Hepatocyte (in vitro differentiated cells): ENCODE measurements around the gene SLC37A1. TPM values are rescaled to one million over a fixed set of nuclear protein-coding genes. Genes with fewer than 3 reads are reported as not detected.
A peak's percentile ranks its signal among the peaks of the same experiment; 100 is the strongest.

Experiments used
- DNase-seq: peaks from one replicate; pipeline ENCODE4 v3.0.0-alpha.2; 2016; ENCODE audit warnings: low spot score
- H2AFZ ChIP-seq: fragments of 200-600 bp; sonication (generic); 2 replicates; pipeline ENCODE4 v1.6.0; 2016; ENCODE audit warnings: antibody characterized with exemption, mild to moderate bottlenecking
- H3K27ac ChIP-seq: fragments of 200-600 bp; sonication (generic); 2 replicates; pipeline ENCODE4 v1.5.1; 2016; ENCODE audit warnings: mild to moderate bottlenecking
- H3K27me3 ChIP-seq: fragments of 200-600 bp; sonication (generic); 2 replicates; pipeline ENCODE4 v1.6.1; 2016
- H3K36me3 ChIP-seq: fragments of 200-600 bp; sonication (generic); replicated peaks from 2 replicates; pipeline ENCODE4 v1.5.1; 2016; ENCODE audit warnings: low read depth; ENCODE audit not compliant: insufficient read depth
- H3K4me1 ChIP-seq: fragments of 200-600 bp; sonication (generic); 2 replicates; pipeline ENCODE4 v1.5.1; 2016; ENCODE audit warnings: mild to moderate bottlenecking, moderate library complexity; ENCODE audit not compliant: insufficient read depth
- H3K4me2 ChIP-seq: fragments of 200-600 bp; sonication (generic); 2 replicates; pipeline ENCODE4 v1.6.0; 2016
- H3K4me3 ChIP-seq: fragments of 200-600 bp; sonication (generic); 2 replicates; pipeline ENCODE4 v1.5.1; 2016; ENCODE audit warnings: mild to moderate bottlenecking
- H3K79me2 ChIP-seq: fragments of 200-600 bp; sonication (generic); 2 replicates; pipeline ENCODE4 v1.6.0; 2017; ENCODE audit warnings: mild to moderate bottlenecking
- H3K9me2 ChIP-seq: fragments of 200-600 bp; sonication (generic); replicated peaks from 2 replicates; pipeline ENCODE4 v1.6.0; 2017; ENCODE audit warnings: mild to moderate bottlenecking; ENCODE audit not compliant: insufficient read depth
- H3K9me3 ChIP-seq: fragments of 200-600 bp; sonication (generic); 2 replicates; pipeline ENCODE4 v1.5.1; 2016; ENCODE audit warnings: low read depth, mild to moderate bottlenecking
- H4K20me1 ChIP-seq: fragments of 200-600 bp; sonication (generic); 2 replicates; pipeline ENCODE4 v1.6.0; 2016; ENCODE audit warnings: mild to moderate bottlenecking; ENCODE audit not compliant: insufficient read depth, poor library complexity, severe bottlenecking
- EZH2 ChIP-seq: fragments of 200-600 bp; sonication (generic); IDR thresholded peaks from 2 replicates; pipeline ENCODE4 v1.6.1; 2016; ENCODE audit warnings: antibody characterized with exemption, mild to moderate bottlenecking, borderline replicate concordance
- EZH2phosphoT487 ChIP-seq: fragments of 200-600 bp; sonication (generic); IDR thresholded peaks from one replicate; pipeline ENCODE4 v1.6.1; 2018; ENCODE audit warnings: antibody characterized with exemption, mild to moderate bottlenecking, low read depth, moderate library complexity; ENCODE audit not compliant: unreplicated experiment, severe bottlenecking
- WGBS: methylation state at CpG from one replicate; pipeline ENCODE4 v1.1.6; 2016; ENCODE audit warnings: low lambda C conversion rate; ENCODE audit errors: missing lambda C conversion rate; 5-methylcytosine and 5-hydroxymethylcytosine counted together
- polyA plus RNA-seq: library from polyadenylated mRNA; unstranded; fragments of >200 nt; fragmentation: Nextera tagmentation; extraction: Ambion mirVana; gene quantifications from 2 replicates; pipeline ENCODE4 v1.2.1, GENCODE V29; 2016
- total RNA-seq: library from RNA; depleted of rRNA; stranded (reverse); fragments of >200 nt; gene quantifications from 2 replicates; pipeline ENCODE4 v1.2.3, GENCODE V29; 2014
- TF ChIP-seq, protein P1 (sequence below): fragments of 200-600 bp; sonication (generic); IDR thresholded peaks from 2 replicates; pipeline ENCODE4 v1.5.1; 2016; ENCODE audit warnings: antibody characterized with exemption, mild to moderate bottlenecking; ENCODE audit not compliant: poor library complexity

Gene SLC37A1
- total and polyA plus RNA-seq, 2 experiments from 2014 or later: 17.9 to 18.5 TPM

DNA sequence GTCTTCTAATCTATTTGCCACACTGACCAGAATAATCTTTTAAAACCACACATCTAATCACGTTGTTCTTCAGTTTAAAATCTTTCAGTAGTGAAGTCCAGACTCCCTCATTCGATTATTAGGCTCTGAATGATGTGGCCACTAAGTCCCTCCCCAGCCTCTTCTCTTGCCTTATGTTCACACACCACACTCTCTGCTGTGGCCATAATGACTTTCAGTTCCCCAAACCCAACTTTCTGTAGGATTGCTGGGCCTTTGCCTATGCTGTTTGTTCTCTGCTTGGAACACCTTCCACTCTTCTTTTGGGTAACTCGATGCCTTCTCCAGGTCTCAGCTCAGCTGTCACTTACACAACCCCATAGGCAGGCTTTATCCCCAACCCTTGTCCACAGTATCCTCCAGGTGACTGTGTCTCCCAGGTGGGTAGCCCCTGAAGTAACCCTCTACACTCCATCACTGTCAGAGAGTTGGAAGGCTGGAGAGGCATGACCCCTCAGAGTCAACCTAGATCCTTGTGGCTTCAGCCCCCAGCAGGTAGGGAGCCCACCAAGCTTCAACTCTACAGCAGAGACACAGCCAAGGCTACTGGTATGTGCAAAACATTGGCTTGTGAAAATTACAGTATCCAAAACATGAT, 8.4 kb upstream of the SLC37A1 start:
- DNase-seq: no peak
- Histone ChIP-seq H3K9me3 (no peaks in the 10 kb centered on the region), H2AFZ (no peak overlapping the region), H3K9me2 (no peaks in the 10 kb centered on the region), H3K27ac (no peak overlapping the region), H3K4me2 (no peak overlapping the region), H3K36me3 (no peaks in the 10 kb centered on the region), H4K20me1 (no peaks in the 10 kb centered on the region), H3K4me1 (peaks cover 9% of the 10 kb centered on the region), H3K79me2 (no peaks in the 10 kb centered on the region), H3K27me3 (no peaks in the 10 kb centered on the region), H3K4me3 (no peak overlapping the region)
- TF ChIP-seq, protein P1, sequence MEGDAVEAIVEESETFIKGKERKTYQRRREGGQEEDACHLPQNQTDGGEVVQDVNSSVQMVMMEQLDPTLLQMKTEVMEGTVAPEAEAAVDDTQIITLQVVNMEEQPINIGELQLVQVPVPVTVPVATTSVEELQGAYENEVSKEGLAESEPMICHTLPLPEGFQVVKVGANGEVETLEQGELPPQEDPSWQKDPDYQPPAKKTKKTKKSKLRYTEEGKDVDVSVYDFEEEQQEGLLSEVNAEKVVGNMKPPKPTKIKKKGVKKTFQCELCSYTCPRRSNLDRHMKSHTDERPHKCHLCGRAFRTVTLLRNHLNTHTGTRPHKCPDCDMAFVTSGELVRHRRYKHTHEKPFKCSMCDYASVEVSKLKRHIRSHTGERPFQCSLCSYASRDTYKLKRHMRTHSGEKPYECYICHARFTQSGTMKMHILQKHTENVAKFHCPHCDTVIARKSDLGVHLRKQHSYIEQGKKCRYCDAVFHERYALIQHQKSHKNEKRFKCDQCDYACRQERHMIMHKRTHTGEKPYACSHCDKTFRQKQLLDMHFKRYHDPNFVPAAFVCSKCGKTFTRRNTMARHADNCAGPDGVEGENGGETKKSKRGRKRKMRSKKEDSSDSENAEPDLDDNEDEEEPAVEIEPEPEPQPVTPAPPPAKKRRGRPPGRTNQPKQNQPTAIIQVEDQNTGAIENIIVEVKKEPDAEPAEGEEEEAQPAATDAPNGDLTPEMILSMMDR: no peak
- no peak for TF ChIP-seq EZH2phosphoT487
- no peak for TF ChIP-seq EZH2
- WGBS: 85% methylated on average over 3 of the region's 3 CpGs

GRCh38 chr21:42507418-42507817, 6.2 kb upstream of the SLC37A1 start:
- Histone ChIP-seq H3K36me3 (no peaks in the 10 kb centered on the region), H2AFZ (no peak overlapping the region), H3K4me3 (no peak overlapping the region), H3K9me2 (no peaks in the 10 kb centered on the region), H4K20me1 (no peaks in the 10 kb centered on the region), H3K4me1 (peaks cover 9% of the 10 kb centered on the region), H3K79me2 (no peaks in the 10 kb centered on the region), H3K9me3 (no peaks in the 10 kb centered on the region), H3K4me2 (no peak overlapping the region), H3K27ac (peak overlapping the region; percentile 46), H3K27me3 (no peaks in the 10 kb centered on the region)
- TF ChIP-seq, protein P1: no peak
- no peak for TF ChIP-seq EZH2phosphoT487
- DNase-seq: no peak
- WGBS: 97% methylated on average over 4 of the region's 4 CpGs

- DNase-seq: peak; percentile 49
- Histone ChIP-seq H3K4me2 (no peak overlapping the region), H3K27ac (peak overlapping the region; percentile 57), H2AFZ (no peak overlapping the region), H3K4me1 (peaks cover 9% of the 10 kb centered on the region), H3K9me2 (no peaks in the 10 kb centered on the region), H4K20me1 (no peaks in the 10 kb centered on the region), H3K4me3 (no peak overlapping the region), H3K79me2 (no peaks in the 10 kb centered on the region), H3K9me3 (no peaks in the 10 kb centered on the region), H3K36me3 (no peaks in the 10 kb centered on the region), H3K27me3 (no peaks in the 10 kb centered on the region)
- WGBS: 45% methylated on average over 2 of the region's 2 CpGs
- TF ChIP-seq EZH2phosphoT487 (no peak), EZH2 (no peak)
- TF ChIP-seq, protein P1: no peak
These were observed 5.3 kb upstream of the SLC37A1 start for GRCh38 chr21:42508371-42508770.
